CD4-positive, alpha-beta T cell (primary cell): ENCODE measurements around the gene NETO1. TPM values are rescaled to one million over a fixed set of nuclear protein-coding genes. Genes with fewer than 3 reads are reported as not detected.

Experiments
- ATAC-seq: fragments of 200-7000 bp; cut with Tn5 transposase; one replicate; pipeline ENCODE4 v1.10.0; 2022; ENCODE audit warnings: mild to moderate bottlenecking; ENCODE audit not compliant: poor library complexity
- CTCF ChIA-PET: fragments of 350-600 bp; sonication (Branson Sonifier 250); formaldehyde crosslinking; loops from one replicate; lab custom pipeline; 2021; ENCODE audit warnings: antibody characterized with exemption, inconsistent platforms; lab: Charles Lee
- POLR2A ChIA-PET: fragments of 350-600 bp; sonication (Branson Sonifier 250); formaldehyde crosslinking; loops from one replicate; lab custom pipeline; 2021; ENCODE audit warnings: antibody characterized with exemption, inconsistent platforms; lab: Charles Lee
- DNase-seq, 14 experiments: peaks; one replicate each; pipeline ENCODE4 v3.0.0-alpha.2; 2013 to 2020; ENCODE audit warnings: mixed read lengths in 2 of 14
- H3K27ac ChIP-seq, 2 donors: one replicate each; pipeline versions ENCODE4 v1.5.1 to v1.7.0; 2013; ENCODE audit warnings: low read length in 2 of 2, low read depth in 1 of 2, mild to moderate bottlenecking in 1 of 2
- H3K27me3 ChIP-seq, 2 experiments: 1 replicate in 1 of 2; 2 replicates in 1 of 2; pipeline versions ENCODE4 v1.6.1 to v1.7.0; 2013; ENCODE audit warnings: low read length in 2 of 2, control low read depth in 1 of 2, mild to moderate bottlenecking in 1 of 2, moderate library complexity in 1 of 2; ENCODE audit not compliant: insufficient read depth in 2 of 2, control insufficient read depth in 1 of 2
- H3K36me3 ChIP-seq: one replicate; pipeline ENCODE4 v1.6.1; 2013; ENCODE audit warnings: low read length, control low read depth; ENCODE audit not compliant: insufficient read depth
- H3K4me1 ChIP-seq: one replicate; pipeline ENCODE4 v1.6.1; 2013; ENCODE audit warnings: low read length, control low read depth; ENCODE audit not compliant: insufficient read depth
- H3K4me3 ChIP-seq: one replicate; pipeline ENCODE4 v1.5.1; 2013; ENCODE audit warnings: mild to moderate bottlenecking, low read length, moderate library complexity
- H3K9me3 ChIP-seq, 2 experiments: 1 replicate in 1 of 2; 2 replicates in 1 of 2; pipeline versions ENCODE4 v1.6.1 to v1.7.0; 2013; ENCODE audit warnings: low read length in 2 of 2, mild to moderate bottlenecking in 2 of 2, control low read depth in 1 of 2, moderate library complexity in 1 of 2; ENCODE audit not compliant: control insufficient read depth in 1 of 2, insufficient read depth in 1 of 2
- H3K27ac Mint-ChIP-seq: one replicate; pipeline ENCODE4 v1.8.0; 2020; ENCODE audit warnings: mixed read lengths
- H3K27me3 Mint-ChIP-seq: one replicate; pipeline ENCODE4 v1.8.0; 2021; ENCODE audit warnings: mixed read lengths
- H3K36me3 Mint-ChIP-seq: one replicate; pipeline ENCODE4 v1.8.0; 2021; ENCODE audit warnings: low read depth, mixed read lengths
- H3K4me1 Mint-ChIP-seq: one replicate; pipeline ENCODE4 v1.8.0; 2021; ENCODE audit warnings: low read depth, mixed read lengths
- H3K4me3 Mint-ChIP-seq: one replicate; pipeline ENCODE4 v1.8.0; 2020; ENCODE audit warnings: mild to moderate bottlenecking, mixed read lengths
- H3K9me3 Mint-ChIP-seq: one replicate; pipeline ENCODE4 v1.8.0; 2020; ENCODE audit warnings: mixed read lengths
- CTCF ChIP-seq: fragments of 200-600 bp; IDR thresholded peaks from one replicate; pipeline ENCODE4 v1.8.0; 2022; ENCODE audit warnings: antibody characterized with exemption, mild to moderate bottlenecking
- intact Hi-C, 2 experiments: fragments of 100-400 bp; cut with DNase I in 1 of 2; cut with micrococcal nuclease in 1 of 2; formaldehyde crosslinking; loops; one replicate each; pipeline versions ENCODE4 v1.15.1 to v1.9.0; 2023 to 2025; cut with DNase I, micrococcal nuclease
- total RNA-seq, 174 experiments: library from RNA in 2 of 174; stranded (reverse) in 2 of 174; gene quantifications; one replicate each; pipeline ENCODE4 v1.2.3 and lab custom pipeline; 2021 to 2026

Gene NETO1
- total RNA-seq, 2 experiments from 2014 or later, result not detected

- Histone ChIP-seq H3K4me3 (no peak overlapping the region), H3K27ac (no peak overlapping the region), H3K36me3 (no peaks in the 10 kb centered on the region), H3K4me1 (no peaks in the 10 kb centered on the region), H3K9me3 (peaks cover 0 to 9% of the 10 kb centered on the region in 2 experiments), H3K27me3 (no peaks in the 10 kb centered on the region)
- no peak for DNase-seq
- ChIA-PET CTCF (no interaction called here), POLR2A (no interaction called here)
- Mint-ChIP-seq H3K9me3 (no peaks in the 10 kb centered on the region), H3K27me3 (no peaks in the 10 kb centered on the region), H3K36me3 (no peaks in the 10 kb centered on the region), H3K4me3 (no peak overlapping the region), H3K4me1 (no peaks in the 10 kb centered on the region), H3K27ac (no peak overlapping the region)
- no peak for TF ChIP-seq CTCF
- intact Hi-C loops, result no loop called here
- ATAC-seq, result no peak
Measured at GRCh38 chr18:72772916-72773315, 94.9 kb downstream of the NETO1 start.

GRCh38 chr18:72768681-72769229, 99.0 kb downstream of the NETO1 start:
- Histone ChIP-seq H3K27me3 (no peaks in the 10 kb centered on the region), H3K27ac (no peak overlapping the region), H3K4me1 (no peaks in the 10 kb centered on the region), H3K9me3 (no peaks in the 10 kb centered on the region), H3K4me3 (no peak overlapping the region), H3K36me3 (no peaks in the 10 kb centered on the region)
- no peak for DNase-seq
- H3K27me3 Mint-ChIP-seq, result no peaks in the 10 kb centered on the region
- TF ChIP-seq CTCF, result no peak
- H3K9me3 Mint-ChIP-seq, result no peaks in the 10 kb centered on the region
- no peak overlapping the region for H3K27ac Mint-ChIP-seq
- POLR2A ChIA-PET, result no interaction called here
- intact Hi-C loops, result loop anchor here (10.0 kb wide), 2 partner anchors 1076 to 1786 kb away; no protein-coding TSS in a partner anchor
- no peak for ATAC-seq
- no peak overlapping the region for H3K4me3 Mint-ChIP-seq
- CTCF ChIA-PET, result no interaction called here
- no peaks in the 10 kb centered on the region for H3K36me3 Mint-ChIP-seq
- H3K4me1 Mint-ChIP-seq, result no peaks in the 10 kb centered on the region

GRCh38 chr18:72762515-72763122, 105.2 kb downstream of the NETO1 start:
- no peaks in the 10 kb centered on the region for H3K36me3 ChIP-seq
- H3K4me1 ChIP-seq, result no peaks in the 10 kb centered on the region
- intact Hi-C loops, result loop anchor here (5.0 to 10.0 kb wide), 3 partner anchors 1082 to 1792 kb away; no protein-coding TSS in a partner anchor
- no peaks in the 10 kb centered on the region for H3K27me3 ChIP-seq
- H3K9me3 Mint-ChIP-seq, result no peaks in the 10 kb centered on the region
- ATAC-seq, result no peak
- no peaks in the 10 kb centered on the region for H3K4me1 Mint-ChIP-seq
- H3K36me3 Mint-ChIP-seq, result no peaks in the 10 kb centered on the region
- H3K27me3 Mint-ChIP-seq, result no peaks in the 10 kb centered on the region
- H3K4me3 Mint-ChIP-seq, result no peak overlapping the region
- H3K27ac Mint-ChIP-seq, result no peak overlapping the region
- no peak overlapping the region for H3K4me3 ChIP-seq
- no peak overlapping the region for H3K27ac ChIP-seq
- no peaks in the 10 kb centered on the region for H3K9me3 ChIP-seq
- DNase-seq, result peak in 3 of 14 experiments; percentile 6 to 38 (median 23)
- POLR2A ChIA-PET, result no interaction called here
- CTCF ChIA-PET, result no interaction called here
- TF ChIP-seq CTCF, result peak; percentile 64
